Measurements from ENCODE around the gene AFAP1.

The AFAP1 gene

DNA sequence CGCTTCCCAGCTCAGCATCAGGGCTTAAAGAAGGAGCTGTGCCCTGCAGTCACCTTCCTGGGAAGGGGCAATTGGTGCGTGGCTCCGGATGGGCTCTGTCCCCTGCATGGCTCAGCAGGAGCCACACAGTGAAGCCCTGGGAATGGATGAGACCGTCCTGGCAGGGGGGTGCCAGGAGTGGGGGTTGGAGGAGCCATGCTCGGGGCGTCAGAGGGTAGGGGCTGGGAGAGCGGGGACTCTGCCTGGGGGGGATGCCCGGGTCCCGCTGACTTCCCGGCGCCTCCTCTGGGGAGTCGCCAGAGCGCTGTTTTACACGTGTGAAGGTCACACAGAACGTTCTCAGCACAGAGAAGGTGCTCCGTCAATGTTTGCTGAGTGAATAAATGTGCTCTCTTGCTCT, 184.1 kb downstream of the AFAP1 start:
- DNase-seq (ENCODE audit: low read depth): no peak

DNA sequence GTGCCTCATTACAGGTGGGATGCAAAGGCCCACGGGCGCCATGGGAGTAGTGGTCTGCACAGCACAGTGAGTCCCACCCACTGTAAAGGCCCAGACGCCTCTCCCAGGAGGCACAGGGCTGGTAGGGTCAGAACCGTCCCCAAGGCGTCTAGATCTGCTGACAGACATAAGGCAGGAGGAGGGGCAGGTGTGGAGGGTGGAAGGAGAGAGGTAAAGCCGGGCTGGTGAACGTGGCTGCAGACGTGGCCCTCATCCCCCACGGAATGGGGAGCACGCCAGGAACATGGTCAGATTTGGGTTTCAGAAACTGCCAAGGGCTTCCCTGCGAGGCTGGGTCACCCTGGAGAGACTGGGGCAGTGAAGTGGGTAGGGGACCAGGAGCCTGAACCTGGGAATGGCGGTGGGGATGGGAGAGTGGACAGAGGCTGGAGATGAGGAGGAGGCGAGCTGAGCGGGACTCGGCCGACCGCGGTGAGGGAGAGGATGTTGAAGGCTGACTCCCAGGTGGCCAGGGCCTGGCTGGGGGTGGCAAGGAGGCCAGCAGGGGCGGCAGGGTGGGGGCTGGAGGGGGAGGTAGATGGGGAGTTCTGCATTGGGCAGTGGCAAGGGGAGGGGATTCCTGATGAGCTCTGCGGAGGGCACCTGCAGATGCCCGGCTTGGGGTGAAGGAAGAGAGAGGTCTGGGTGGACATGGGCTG, 184.9 kb downstream of the AFAP1 start:
- no peak for DNase-seq (ENCODE audit: low read depth)

GRCh38 chr4:7753931-7754465, 185.7 kb downstream of the AFAP1 start:
- DNase-seq (ENCODE audit: low read depth): no peak

- no peak for DNase-seq (ENCODE audit: low read depth)
Measured at GRCh38 chr4:7753271-7753670, 186.4 kb downstream of the AFAP1 start.

GRCh38 chr4:7752649-7753048, 187.0 kb downstream of the AFAP1 start:
- DNase-seq (ENCODE audit: low read depth): no peak

- DNase-seq (ENCODE audit: low read depth): no peak
Measured at GRCh38 chr4:7750972-7751371, 188.7 kb downstream of the AFAP1 start.

- no peak for DNase-seq (ENCODE audit: low read depth)
Measured at GRCh38 chr4:7750523-7750922, 189.1 kb downstream of the AFAP1 start.

DNA sequence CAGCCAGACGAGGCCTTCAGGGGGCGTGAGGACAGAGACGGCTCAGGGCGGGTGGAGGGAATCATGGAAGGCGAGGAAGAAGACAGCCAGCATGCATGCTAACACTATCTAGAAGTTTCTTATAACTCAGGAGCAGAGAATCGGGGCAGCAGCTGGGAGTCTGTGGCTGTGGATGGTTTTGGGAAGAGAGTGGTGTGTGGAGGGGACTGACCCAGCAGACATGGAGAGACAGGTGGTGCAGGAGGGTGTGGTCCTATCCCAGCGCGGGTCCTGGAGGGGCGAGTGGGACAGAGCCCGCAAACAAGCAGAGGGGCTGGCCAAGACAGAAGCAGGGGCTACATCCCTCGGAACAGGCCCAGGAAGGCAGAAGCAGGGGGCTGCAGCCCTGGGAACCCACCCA, 192.1 kb downstream of the AFAP1 start:
- no peak for DNase-seq (ENCODE audit: low read depth)

DNA sequence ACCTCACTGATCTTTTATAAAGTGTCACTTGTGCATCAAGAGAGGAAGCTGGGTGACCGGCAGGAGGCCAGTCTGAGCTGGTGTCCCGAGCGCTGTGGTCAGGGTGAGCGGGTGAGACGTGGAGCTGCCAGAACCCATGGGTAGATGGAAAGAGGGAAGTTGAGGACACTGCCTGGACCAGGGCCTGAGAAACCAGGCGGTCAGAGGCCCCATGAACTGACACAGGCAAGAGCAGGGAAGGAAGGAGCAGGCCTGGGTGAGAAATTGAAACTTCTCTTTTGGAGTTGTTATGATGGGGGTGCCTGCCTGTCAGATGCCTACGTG, 192.6 kb downstream of the AFAP1 start:
- DNase-seq (ENCODE audit: low read depth): no peak

GRCh38 chr4:7746351-7747061, 193.2 kb downstream of the AFAP1 start:
- DNase-seq (ENCODE audit: low read depth): no peak

GRCh38 chr4:7745301-7745885, 194.3 kb downstream of the AFAP1 start:
- DNase-seq (ENCODE audit: low read depth): no peak

DNA sequence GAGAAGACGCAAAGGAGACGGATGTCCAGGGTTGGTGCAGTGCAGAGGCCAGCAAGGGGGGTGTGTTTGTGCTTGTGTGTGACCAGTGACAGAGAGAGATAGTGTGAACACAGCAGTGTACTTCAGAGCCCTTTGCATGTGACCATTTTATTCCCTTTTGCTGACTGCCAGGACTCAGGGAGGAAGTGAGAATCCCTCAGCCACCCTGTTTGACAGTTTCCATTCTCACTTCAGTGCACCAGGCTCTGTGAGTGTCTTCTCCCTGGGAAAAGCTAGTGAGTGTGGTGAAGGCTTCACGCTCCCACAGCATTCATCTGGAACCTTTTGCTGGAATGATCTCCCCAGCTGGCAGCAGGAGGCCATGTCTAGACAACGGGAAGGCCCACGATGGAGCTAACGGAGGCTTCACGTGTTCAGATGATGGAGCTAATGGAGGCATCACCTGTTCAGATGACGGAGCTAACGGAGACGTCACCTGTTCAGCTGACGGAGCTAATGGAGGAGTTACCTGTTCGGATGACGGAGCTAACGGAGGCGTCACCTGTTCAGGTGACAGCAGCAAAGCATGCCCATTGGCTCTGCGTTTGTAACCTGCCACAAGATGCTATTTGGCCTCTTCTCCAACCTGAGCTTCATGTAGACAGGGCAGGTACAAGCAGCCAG, 195.4 kb downstream of the AFAP1 start:
- DNase-seq (ENCODE audit: low read depth): no peak

DNA sequence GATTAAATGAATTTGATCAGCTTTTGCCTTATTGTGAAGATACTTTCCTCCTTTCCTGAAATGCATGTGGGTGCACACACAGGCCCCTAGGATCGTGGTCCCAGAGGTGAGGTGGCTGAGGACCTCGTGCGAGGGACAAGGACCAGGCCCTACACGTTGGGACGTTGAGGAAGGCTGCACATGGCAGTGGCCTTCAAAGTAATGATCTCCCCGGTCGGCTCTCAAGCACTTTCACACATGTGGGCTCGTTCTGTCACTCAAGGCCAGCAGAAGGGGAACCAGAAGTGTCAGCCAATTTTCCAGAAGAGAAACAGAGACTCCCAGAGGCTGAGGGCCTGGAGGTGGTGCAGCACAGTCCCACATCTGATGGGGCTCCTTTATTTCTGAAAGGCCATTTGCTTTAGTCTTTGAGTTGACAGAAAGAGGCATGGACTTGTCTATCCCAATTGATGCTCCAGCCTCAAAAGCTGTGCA, 196.8 kb downstream of the AFAP1 start:
- no peak for DNase-seq (ENCODE audit: low read depth)

GRCh38 chr4:7741946-7742806, 197.5 kb downstream of the AFAP1 start:
- DNase-seq (ENCODE audit: low read depth): no peak

GRCh38 chr4:7740866-7741525, 198.7 kb downstream of the AFAP1 start:
- no peak for DNase-seq (ENCODE audit: low read depth)

GRCh38 chr4:7739918-7740865, 199.5 kb downstream of the AFAP1 start:
- DNase-seq (ENCODE audit: low read depth): no peak

DNA sequence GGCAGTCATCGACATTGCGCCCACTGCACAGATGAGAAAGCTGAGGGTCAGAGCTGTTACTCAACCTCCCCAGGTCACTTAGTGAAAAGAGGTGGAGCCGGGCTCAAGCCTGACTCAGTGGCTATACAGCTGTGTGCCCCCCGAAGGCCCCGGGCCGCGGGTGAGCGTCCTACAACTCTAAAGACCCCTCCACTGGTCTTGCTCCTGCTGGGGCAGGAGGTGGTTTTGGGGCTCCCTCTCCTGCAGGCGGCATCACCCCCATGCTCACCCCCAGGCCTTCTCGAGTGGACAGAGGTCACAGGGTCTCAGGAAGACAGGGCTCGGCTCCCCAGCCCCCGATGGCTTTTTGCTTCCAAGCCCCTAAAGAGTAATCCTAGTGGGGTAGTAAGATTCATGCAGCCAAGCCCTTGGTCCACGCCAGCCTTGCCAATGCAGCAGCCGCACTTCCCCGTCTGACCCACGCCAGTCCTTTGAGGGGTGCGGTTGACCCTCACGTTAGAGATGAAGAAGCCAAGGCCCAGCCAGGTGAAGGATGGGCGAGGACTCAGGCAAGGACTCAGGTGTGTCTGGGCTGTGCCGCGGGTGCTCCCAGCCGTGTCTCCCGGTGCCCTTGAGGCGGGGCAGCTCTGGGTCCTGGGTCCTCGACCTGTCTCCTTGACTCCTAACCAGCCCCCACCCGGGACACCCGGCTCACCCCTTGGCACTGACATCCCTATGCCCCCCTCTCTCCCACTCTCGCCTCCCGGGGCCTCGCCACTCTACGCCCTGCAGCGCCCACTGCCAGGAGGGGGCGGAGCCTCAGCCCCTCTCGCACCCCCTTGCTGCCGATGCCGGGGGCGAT, 200.4 kb downstream of the AFAP1 start:
- DNase-seq (ENCODE audit: low read depth): no peak

DNA sequence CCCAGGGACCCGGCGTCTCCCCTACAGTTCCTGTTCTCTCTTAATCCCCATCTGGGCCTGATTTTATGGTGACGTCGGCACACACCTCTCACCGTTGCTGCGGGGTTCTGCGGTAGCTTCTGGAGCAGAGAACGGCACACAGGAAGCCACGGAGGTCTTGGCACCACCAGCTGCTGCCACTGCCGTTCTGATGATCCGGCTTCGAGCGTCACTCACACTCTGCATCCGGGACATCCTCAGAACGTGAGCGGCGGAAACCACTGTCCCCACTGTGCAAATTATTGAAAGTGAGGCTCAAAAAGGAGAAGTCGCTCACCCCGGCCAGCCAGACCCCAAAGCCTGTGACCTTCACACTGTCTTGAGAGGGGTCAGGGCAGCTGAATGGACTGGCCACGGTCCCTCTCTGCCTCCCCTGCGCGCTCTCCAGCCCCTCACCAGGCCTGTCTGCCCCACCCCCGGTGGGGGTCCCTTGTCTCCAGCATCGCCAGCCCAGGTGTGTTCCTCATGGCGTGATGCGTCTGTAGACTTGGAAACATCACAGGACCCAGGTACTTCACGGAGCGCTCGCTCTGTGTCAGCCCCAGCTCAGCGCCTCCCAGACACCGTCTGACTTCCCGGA, 201.1 kb downstream of the AFAP1 start:
- no peak for DNase-seq (ENCODE audit: low read depth)
